Endothelial cell of umbilical vein (primary cell): Measurements from ENCODE around the gene XRCC2.

Experiments
- EZH2 ChIP-seq: IDR thresholded peaks from 2 replicates; pipeline ENCODE4 v1.6.1; 2012; ENCODE audit warnings: borderline replicate concordance, low read depth, mild to moderate bottlenecking, moderate library complexity, low read length, inconsistent platforms; ENCODE audit not compliant: severe bottlenecking
- JUN ChIP-seq: IDR thresholded peaks from 2 replicates; pipeline ENCODE4 v1.6.1; 2011; ENCODE audit warnings: borderline replicate concordance, low read depth; ENCODE audit not compliant: insufficient read length, insufficient read depth
- MAX ChIP-seq: IDR thresholded peaks from 2 replicates; pipeline ENCODE4 v1.6.1; 2011; ENCODE audit not compliant: insufficient read depth, insufficient read length
- POLR2A ChIP-seq: IDR thresholded peaks from 2 replicates; pipeline ENCODE4 v1.6.1; 2012; ENCODE audit warnings: low read depth, mild to moderate bottlenecking, control low read depth, low read length
- TF ChIP-seq, protein P1 (sequence below), 2 donors: IDR thresholded peaks; 1 replicate in 1 of 2; 2 replicates in 1 of 2; pipeline ENCODE4 v1.5.1; 2011; ENCODE audit warnings: low read length in 2 of 2, mild to moderate bottlenecking in 2 of 2, moderate library complexity in 2 of 2, control low read depth in 1 of 2, inconsistent platforms in 1 of 2, low read depth in 1 of 2; ENCODE audit not compliant: insufficient read depth in 1 of 2; ENCODE audit errors: extremely low read depth in 1 of 2

DNA sequence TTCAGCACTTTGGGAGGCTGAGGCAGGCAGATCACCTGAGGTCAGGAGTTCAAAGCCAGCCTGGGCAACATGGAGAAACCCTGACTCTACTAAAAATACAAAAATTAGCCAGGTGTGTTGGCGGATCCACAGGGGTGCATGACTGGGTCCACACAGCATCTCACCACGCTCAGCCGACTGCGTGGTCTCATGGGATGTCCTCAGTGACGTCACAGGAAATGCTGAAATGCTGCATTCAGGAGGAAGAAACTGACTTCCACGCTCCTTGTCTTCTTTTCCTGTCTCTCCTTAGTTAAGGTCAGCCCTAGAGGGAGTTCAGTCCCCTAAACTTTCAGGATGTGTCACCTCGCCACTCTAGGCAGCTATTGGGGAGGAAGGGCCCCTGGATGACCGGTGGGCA, 42.9 kb downstream of the XRCC2 start:
- TF ChIP-seq POLR2A (no peak), EZH2 (no peak), JUN (no peak), MAX (no peak)
- TF ChIP-seq, protein P1, sequence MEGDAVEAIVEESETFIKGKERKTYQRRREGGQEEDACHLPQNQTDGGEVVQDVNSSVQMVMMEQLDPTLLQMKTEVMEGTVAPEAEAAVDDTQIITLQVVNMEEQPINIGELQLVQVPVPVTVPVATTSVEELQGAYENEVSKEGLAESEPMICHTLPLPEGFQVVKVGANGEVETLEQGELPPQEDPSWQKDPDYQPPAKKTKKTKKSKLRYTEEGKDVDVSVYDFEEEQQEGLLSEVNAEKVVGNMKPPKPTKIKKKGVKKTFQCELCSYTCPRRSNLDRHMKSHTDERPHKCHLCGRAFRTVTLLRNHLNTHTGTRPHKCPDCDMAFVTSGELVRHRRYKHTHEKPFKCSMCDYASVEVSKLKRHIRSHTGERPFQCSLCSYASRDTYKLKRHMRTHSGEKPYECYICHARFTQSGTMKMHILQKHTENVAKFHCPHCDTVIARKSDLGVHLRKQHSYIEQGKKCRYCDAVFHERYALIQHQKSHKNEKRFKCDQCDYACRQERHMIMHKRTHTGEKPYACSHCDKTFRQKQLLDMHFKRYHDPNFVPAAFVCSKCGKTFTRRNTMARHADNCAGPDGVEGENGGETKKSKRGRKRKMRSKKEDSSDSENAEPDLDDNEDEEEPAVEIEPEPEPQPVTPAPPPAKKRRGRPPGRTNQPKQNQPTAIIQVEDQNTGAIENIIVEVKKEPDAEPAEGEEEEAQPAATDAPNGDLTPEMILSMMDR (IDR thresholded peaks at IDR 0.05; ENCODE audit: extremely low read depth in 1 of 2, insufficient read depth in 1 of 2, low read depth in 1 of 2, low read length in 2 of 2), result no peak
